ENCODE data around the gene ZNF236.
A peak's percentile ranks its signal among the peaks of the same experiment; 100 is the strongest.
"Not testable (repeated sequence)": the region's sequence is repeated elsewhere in the genome, so short reads cannot be mapped to it uniquely, and the experiment has no call there.

Gene ZNF236

DNA sequence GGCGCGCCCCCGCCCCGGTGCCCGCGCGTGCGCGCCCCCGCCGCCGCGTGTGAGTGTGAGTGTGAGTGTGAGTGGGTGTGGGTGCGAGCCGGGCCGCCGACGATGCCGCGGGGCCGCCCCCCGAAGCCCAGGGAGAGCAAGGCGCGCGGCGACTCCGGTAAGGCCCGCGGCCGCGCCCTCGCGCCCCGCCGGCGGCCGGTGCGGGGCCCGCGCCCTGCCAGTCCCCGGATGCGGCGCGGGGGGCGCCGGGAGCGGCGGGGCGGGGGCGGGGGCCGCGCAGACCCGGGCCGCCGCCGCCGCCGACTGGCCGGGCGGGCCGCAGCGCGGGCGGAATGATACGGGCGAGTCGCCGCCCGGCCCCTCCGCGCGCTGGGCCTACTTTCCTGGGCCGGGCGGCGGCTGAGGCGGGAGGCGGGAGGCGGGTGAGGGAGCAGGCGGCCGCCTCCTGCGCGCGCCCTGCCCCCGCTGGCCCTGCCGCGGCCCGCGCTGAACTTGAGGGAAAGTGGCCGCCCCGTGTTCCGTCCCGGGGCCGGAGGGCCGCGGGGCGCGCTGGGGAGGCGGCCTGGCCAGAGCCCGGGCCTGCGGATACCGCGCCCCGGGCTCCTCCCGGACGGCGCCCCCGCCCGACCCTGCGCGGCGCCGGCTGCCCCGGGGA, at the start of gene ZNF236:
Gene ZNF236 (plus strand): TSS at position 52 of the 655 bp plus-strand sequence. CDS start 51 bp downstream, at position 103.
- peak; percentile 49 for DNase-seq

DNA sequence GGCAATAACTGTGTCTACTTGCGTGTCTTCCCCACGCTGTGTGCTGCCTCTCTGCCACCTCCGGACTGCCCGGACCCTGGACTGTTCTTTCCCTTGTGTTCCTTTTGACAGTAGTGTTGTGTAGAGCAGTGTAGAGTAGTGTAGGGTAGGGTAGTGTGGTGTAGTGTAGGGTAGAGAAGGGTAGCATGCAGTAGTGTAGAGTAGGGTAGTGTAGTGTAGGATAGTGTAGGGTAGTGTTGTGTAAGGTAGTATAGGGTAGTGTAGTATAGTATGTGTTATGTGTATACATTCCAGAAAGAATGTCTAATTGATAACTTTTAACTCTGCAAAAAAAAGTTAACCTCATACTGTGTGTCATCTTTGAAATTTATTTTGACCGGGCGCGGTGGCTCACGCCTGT, 49.7 kb upstream of the ZNF236 start:
- DNase-seq, result no peak

DNA sequence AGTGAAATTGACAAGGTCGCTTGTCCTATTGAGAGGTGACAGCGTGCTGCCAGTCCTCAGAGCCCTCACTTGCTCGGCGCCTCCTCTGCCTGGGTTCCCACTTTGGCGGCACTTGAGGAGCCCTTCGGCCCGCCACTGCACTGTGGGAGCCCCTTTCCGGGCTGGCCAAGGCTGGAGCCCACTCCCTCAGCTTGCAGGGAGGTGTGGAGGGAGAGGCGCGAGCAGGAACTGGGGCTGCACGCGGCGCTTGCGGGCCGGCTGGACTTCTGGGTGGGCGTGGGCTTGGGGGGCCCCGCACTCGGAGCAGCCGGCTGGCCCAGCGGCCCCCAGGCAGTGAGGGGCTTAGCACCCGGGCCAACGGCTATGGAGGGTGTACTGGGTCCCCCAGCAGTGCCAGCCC, 45.3 kb upstream of the ZNF236 start:
- DNase-seq, result not testable (repeated sequence)

DNA sequence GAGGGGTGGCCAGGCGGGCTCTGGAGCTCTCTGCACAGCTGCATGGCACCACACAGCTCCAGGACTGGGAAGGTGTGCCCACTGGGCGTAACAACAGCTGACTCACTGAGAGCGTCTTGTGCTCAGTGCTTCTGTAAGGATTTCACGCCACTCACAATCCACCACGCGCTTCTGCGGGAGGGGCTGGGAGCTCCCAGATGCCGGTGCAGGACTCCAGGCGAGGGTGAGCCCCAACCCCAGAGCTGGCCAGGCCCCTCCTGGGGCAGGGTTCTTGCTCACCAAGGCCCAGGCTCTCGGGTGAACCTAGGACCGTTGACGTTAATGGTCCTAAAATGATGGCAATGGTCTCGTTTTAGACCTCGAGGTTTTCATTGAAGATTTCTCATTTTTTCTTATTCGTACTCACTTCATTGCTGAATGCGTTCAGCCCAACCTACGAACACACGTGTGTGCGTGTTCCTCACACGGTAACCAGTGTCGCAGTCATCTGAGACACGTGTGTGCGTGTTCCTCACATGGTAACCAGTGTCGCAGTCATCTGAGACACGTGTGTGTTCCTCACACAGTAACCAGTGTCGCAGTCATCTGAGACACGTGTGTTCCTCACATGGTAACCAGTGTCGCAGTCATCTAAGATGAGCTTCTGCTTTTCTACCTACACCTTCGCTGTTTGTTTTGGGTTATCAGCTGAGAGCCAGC, 38.4 kb upstream of the ZNF236 start:
- no peak for DNase-seq

DNA sequence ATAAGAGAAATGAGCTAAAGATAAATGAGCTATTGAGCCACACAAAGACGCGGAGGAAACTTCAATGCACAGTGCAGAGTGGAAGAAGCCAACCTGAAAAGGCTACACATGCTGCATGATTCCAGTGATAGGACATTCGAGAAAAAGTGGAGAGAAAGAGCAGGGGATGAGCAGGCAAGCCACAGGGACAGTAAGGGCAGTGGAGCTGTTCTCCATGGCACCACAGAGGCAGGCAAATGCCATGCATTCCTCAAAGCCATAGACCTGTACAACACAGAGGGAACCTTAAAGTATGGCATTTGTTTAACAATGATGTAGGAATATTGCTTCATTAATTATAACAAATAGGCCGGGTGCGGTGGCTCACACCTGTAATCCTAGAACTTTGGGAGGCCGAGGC, 36.5 kb upstream of the ZNF236 start:
- no peak for DNase-seq

DNA sequence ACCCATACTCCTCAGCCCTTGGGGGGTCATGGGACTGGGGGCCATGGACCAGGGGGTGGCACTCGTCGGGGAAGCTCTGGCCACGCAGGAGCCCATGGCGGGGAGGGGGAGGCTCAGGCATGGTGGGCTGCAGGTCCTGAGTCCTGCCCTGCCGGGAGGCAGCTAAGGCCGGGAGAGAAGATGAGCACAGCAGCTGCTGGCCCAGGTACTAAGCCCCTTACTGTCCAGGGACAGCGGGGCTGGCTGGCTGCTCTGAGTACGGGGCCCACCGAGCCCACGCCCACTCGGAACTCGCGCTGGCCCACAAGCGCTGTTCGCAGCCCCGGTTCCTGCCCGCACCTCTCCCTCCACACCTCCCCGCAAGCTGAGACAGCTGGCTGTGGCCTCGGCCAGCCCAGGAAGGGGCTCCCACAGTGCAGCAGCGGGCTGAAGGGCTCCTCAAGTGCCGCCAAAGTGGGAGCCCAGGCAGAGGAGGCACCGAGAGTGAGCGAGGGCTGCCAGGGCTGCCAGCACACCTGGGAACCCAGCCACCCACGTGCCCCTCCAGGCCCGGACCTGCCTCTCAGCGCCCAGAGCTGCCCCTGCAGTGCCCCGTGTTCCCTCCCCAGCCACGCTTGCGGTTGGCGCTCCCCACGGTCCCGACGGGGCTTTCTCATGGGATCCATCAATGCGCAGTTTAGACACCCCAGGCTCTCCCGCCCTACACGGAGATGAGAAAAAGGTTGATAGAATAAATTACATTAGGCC, 33.6 kb upstream of the ZNF236 start:
- no peak for DNase-seq

DNA sequence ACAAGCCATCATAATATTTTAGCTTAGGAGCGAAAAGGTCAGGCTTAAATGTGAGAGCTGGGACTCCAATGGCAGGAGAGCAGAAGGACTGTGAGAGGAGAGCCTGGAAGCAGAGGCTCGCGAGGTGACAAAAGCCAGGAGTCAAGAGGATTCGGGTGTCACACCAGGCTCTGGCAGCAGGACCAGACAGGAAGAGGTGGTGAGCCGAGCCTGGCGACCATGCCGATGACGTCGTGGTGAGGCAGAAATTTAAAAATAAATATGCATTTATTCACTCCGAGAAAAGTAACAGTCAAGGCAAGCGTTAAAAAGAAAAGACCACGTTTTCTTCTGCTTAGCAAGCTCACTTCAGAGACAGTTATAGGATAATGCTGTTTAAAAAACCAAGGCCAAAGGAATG, 31.3 kb upstream of the ZNF236 start:
- no peak for DNase-seq

DNA sequence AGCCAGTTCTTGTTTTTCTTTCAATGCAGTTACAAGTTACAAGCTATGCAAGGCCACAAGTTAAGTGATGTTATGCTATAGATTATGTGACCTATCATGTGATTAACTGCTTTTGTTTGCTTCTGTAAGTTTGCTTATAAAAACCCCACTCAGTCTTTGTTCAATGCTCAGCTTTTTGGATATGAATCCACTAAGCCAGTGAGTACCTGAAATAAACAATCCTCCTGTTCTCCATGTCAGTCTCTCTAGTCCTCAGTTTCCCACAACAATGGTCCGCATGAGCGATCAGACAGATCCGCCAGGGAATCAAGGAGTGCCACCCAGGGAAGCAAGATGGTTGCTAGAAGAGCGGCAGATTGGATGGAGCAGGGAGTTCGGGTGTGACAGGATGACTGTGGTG, 30.7 kb upstream of the ZNF236 start:
- no peak for DNase-seq

DNA sequence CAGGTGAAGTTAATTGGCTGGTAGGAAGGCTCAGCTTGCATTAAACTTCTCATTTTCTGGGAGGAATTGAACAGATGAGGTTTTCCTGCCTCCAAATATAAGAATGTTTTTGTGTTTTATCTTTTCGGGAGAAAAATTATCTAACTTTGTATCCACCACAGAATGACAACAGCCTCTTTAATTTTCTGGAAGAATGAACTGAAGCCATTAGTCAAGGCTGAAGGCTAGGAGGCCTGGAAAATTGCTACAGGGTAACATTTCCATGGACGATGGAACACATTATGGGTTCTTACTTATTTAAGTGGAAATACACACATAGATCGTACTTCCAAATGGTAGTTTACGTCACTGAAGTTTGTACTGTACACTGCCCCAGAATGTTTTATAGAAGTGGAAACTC, 28.0 kb upstream of the ZNF236 start:
- no peak for DNase-seq

DNA sequence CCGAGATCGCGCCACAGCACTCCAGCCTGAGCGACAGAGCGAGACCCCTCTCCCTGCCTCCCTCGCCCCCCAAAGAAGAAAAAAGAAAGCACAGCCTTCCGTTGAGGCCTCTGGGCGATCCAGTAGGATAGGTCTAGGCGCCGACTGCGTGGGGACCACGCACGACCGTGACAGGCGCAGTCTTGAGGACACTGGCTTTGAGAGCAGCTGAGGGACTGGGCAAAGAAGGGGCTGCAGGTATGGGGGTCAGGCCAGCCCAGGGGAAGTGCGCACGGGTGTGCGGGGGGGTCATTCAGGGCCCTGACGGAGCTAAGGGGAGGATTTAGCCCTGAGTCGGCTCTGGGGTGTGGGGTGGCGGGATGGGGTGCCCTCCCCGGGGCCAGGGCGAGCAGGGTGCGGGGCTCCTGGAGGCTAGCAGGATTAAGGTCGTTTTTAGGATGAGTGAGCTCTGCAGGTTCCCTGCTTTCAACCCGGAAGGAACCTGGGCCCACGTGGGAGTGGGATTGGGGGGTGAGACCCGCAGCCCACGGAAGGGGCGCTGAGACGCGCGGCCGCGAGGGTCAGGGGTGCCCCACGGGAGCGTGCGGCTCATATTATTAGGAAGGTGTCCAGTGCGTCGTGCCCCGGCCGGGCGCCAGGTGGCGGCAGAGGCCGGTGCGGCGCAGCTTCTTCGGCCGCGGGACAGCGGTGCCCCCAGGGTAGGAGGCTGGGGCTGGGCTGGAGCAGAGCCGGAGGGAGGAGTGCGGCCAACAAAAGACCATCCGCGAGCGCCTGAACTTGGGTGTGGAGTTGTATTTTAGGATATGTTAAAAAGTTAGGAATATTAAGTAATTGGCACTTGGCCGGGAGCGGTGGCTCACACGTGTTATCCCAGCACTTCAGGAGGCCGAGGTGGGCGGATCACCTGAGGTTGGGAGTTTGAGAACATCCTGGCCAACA, 20.5 kb upstream of the ZNF236 start:
- DNase-seq, result peak; percentile 24

DNA sequence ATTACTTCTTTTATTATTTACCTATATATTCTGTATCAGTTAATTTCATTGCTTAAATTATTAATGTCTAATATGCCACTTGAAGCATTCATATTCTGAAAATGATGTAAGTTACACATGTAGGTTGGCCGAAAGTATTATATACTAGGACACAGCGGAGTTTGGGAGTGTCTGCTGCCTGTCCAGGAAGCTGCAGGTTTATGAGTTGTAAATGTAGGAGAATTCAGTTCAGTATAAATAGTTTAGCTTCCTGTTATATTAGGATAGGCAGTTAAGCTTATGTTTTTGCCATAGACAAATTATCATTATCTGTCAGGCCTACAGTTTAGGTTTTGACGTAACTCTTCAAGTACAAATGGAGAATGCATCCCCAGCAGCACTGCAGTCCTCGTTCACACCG, 18.9 kb upstream of the ZNF236 start:
- DNase-seq, result no peak

DNA sequence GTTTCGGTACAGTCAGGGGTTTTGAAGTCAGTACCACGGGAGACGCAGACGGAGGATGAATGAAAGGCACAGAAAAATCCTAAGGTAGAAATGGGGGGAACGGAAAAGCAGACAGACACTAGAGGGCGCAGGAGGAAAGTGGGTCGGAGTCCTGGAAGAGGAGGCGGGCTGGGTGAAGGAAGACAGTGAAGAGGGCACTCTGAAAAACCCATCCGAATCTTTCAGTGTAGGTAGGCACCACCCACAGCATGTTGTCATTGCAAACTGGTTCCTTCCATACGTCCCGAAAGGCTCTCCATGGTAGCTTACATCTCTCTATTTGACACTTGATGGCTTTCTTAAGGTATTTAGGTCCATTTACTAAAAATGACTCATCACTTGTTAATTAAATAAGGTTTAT, 18.5 kb upstream of the ZNF236 start:
- peak; percentile 42 for DNase-seq

DNA sequence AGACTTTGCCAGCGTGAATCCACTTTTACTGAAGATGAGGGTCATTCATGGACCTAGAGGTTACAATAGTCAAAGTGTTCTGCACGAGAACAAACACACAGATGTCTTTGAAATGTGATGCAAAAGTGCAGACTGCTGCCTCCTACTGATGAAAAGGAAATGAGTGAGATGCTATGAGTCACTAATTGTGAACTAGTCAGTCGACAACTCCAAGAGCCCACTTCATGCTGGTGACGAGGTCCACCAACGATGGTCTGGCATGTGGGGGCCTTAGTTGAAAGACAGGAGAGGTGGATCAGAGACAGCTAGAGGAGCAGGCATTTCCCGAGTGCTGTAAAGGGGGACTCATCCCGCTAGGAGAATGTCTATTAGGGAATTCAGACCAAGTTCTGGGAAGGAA, 17.1 kb upstream of the ZNF236 start:
- no peak for DNase-seq

DNA sequence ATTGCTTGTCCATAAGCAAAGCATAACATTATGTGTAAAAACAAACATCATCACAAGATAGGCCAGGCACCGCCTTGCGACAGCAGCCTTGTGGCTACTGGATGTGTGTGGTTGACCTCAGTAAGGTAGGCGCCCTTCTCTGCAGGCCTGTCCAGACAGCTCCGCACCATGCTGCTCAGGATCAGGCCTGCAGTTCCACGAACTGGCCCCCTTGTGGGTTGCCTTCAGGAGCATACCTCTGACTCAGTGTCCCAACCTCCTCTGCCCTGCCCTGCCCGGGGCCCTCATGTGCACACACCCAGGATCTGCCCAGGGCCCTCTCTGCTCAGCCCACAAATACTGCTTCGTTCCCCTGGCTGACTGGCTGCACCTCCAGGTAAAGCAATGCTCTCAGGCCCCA, 16.1 kb upstream of the ZNF236 start:
- DNase-seq, result no peak

DNA sequence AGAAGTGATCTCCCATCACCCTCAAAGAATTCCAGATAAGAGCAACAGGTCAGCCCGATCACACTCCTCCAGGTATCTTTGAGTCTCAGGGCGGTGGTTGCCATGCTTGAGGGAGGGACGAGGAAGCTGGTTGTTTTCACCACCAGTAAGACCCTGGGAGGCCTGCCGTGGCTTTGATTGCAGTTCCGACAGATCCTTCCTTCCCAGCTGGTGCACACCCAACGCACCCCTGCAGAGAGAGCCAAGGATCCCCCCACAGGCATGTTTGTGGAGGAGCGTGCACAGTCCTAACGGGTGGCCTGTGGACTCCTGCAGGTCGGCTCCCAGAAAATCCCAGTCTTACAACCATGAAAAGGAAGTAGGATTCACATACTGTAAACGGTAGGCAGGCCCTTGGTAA, 13.8 kb upstream of the ZNF236 start:
- DNase-seq, result no peak

DNA sequence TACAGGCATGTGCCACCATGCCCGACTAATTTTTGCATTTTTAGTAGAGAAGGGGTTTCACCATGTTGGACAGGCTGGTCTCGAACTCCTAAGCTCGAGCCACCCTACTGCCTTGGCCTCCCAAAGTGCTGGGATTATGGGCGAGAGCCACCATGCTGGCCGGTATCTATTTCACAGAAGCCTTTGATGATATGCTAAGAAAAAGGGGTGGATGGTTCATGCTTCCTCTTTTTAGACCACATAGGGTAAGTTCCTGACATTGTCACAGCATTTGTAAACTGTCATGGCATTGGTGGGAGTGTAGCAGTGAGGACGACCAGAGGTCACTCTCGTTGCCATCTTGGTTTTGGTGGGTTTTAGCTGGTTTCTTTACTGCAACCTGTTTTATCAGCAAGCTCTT, 10.8 kb upstream of the ZNF236 start:
- DNase-seq, result not testable (repeated sequence)

DNA sequence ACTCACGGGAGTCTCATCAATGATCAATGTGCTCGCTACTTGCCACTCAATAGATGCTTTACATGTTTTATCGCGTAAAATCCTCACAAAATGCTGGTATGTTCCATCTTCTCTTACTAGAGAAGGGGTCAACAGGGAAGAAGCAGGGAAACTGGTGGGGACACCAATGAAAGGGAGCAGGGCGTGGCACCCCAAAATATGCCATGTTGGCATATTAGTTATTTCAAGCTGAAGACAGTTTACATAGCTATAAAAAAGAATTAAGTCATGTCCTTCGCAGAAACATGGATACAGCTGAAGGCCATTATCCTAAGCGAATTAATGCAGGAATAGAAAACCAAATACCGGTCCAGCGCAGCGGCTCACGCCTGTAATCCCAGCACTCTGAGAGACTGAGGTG, 8.1 kb upstream of the ZNF236 start:
- no peak for DNase-seq

DNA sequence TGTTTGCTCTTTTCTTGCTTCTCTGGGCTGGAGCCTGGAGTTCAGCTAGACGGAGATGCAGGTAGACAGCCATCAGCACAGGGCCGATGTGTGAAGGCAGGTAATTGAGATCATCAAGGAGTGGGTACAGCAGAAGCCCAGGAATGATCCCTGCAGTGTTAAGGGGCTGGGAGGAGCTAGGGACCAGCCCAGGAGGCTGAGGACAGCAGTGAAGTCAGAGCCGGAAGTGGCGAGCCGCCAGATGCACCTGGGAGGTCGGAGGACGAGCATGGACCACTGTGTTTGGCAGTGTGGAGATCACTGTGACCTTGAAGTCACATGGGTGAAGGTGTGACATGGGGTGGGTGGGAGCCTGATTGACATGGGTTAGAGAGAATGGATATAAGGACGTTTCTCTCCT, 6.2 kb upstream of the ZNF236 start:
- no peak for DNase-seq

DNA sequence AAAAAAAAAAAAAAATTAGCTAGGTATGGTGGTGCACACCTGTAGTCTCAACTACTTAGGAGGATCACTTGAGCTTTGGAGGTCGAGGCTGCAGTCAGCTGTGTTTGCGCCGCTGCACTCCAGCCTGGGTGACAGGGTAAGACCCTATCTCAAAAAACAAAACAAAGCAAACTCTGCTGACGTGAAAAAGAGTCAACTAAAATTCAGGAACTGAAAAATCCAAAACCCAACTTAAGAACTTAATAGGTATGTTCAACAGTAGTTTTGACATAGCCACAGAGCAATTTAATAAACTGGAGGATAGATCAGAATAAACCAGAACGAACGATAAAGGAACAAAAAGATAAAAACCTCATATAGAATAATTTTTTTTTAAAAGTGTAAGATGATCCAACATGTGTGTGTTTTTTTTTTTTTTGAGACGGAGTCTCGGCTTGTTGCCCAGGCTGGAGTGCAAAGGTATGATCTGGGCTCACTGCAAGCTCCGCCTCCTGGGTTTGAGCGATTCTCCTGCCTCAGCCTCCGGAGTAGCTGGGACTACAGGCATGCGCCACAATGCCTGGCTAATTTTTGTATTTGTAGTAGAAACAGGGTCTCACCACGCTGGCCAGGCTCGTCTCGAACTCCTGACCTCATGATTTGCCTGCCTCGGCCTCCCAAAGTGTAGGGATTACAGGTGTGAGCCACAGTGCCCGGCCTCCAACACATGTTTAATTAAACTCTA, 4.3 kb upstream of the ZNF236 start:
- DNase-seq, result no peak

DNA sequence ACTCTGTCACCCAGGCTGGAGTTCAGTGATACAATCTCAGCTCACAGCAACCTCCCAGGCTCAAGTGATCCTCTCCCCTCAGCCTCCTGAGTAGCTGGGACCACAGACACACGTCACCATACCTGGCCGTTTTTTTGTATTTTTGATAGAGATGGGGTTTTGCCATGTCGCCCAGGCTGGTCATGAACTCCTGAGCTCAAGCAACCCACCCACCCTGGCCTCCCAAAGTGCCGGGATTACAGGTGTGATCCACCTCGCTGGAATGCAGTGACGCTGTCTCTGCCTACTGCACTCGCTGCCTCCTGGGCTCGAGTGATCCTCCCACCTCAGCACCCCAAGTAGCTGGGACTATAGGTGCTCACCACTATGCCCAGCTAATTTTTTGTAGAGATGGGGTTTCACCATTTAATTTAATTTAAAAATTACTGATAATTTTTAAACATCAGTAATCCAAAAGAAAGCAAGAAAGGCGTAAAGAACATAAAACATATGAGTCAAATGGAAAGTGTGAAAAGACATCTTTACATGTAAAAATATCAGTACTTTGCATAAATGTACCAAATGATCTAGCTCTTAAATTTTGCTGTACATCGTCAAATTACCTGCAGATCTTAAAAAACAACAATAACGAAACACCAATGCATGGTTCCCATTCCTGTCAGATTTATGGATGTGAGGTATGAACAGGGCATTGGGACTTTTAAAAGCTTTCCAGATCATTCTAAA, 2.8 kb upstream of the ZNF236 start:
- DNase-seq, result no peak

DNA sequence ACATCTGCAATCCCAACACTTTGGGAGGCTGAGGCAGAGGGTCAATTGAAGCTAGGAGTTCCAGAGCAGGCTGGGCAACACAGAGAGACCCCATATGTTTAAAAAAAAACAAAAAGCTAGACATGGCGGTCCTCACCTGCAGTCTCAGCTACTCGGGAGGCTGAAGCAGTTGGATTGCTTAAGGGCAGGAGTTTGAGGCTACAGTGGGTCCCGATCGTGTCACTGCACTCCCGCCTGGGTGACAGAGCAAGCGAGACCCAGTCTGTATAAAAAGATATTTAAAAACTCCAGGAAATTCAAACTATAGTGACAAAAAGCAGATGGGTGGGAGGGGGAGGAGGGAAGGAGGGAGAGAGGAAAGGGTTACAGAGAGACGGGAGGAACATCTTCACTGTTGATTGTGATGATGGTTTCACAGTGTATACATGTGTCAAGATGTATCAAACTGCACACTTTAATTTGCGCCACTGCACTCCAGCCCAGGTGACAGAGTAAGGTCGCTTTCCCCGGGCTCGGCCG, 942 bp upstream of the ZNF236 start:
- no peak for DNase-seq

Measured in NCI-H1048 (cell line).